Measurements from ENCODE around the gene CCBE1.

The CCBE1 gene

DNA sequence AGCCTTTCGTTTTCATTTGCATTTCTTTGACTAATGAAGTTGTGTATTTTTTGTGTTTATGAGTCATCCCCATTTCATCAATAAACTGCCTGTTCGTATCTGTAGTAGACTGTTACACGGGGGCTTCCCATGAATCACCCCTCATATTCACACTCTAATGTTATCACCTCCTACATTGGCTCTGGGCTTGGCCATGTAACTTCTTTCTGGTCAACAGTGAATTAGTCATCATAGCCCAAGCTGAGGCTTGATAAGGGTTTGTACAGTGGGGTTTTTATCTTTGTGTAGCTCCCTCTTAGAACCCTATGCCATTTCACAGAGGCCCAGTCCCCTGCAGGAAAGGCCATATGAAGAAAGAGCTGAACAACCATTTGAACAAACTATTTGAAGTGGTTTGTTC, 151.0 kb downstream of the CCBE1 start:
- peak; percentile 59 to 78 for DNase-seq (ENCODE audit: low read depth in 2 of 2)
- H3K4me3 ChIP-seq (replicated peaks in 1 of 2; ENCODE audit: low read depth in 2 of 2, low read length in 2 of 2): no peak overlapping the region
- TF ChIP-seq, protein P1, sequence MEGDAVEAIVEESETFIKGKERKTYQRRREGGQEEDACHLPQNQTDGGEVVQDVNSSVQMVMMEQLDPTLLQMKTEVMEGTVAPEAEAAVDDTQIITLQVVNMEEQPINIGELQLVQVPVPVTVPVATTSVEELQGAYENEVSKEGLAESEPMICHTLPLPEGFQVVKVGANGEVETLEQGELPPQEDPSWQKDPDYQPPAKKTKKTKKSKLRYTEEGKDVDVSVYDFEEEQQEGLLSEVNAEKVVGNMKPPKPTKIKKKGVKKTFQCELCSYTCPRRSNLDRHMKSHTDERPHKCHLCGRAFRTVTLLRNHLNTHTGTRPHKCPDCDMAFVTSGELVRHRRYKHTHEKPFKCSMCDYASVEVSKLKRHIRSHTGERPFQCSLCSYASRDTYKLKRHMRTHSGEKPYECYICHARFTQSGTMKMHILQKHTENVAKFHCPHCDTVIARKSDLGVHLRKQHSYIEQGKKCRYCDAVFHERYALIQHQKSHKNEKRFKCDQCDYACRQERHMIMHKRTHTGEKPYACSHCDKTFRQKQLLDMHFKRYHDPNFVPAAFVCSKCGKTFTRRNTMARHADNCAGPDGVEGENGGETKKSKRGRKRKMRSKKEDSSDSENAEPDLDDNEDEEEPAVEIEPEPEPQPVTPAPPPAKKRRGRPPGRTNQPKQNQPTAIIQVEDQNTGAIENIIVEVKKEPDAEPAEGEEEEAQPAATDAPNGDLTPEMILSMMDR (IDR thresholded peaks at IDR 0.05; ENCODE audit: low read depth, low read length): no peak

DNA sequence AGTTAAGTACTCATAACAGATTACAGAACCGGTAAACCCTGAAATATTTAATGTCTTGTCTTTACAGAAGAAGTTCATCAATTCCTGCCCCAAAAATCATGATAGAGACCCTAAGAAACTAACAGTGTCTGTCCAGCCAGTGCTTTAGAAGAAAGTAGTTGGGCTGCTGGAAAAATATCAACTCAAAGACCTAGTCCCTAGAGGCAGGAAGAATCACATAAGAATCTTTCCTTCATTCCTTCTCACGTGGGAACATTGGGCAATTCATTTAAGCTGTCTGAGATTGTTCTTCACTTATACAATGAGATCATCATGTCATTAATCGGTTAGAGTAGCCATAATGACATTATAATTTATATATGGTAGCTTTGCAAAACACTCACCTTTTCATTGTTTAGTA, 156.4 kb downstream of the CCBE1 start:
- DNase-seq (ENCODE audit: low read depth in 2 of 2): peak; percentile 68 to 80
- TF ChIP-seq, protein P1 (IDR thresholded peaks at IDR 0.05; ENCODE audit: low read depth, low read length): no peak
- H3K4me3 ChIP-seq (replicated peaks in 1 of 2; ENCODE audit: low read depth in 2 of 2, low read length in 2 of 2): no peak overlapping the region

DNA sequence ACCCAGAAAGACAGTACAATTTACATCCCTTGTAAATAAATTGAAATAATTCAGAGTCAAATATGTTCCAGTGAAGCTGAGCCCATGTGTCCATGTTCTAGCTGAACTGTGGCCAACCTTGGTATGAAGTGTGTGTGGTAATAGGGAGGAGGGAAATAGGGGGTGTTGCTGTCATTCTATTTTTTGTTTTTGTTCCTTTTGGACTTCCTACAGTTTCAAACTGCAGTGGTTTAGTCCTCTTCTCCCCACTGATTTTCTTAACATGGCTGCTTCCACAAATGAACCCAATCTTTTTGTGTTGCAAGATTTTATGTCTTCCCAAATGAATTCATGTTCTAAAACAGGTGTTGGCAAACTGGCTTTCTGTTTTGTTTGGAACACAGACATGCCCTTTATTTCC, 156.9 kb downstream of the CCBE1 start:
- H3K4me3 ChIP-seq (replicated peaks in 1 of 2; ENCODE audit: low read depth in 2 of 2, low read length in 2 of 2): no peak overlapping the region
- TF ChIP-seq, protein P1 (IDR thresholded peaks at IDR 0.05; ENCODE audit: low read depth, low read length): no peak
- peak; percentile 31 to 45 for DNase-seq (ENCODE audit: low read depth in 2 of 2)

DNA sequence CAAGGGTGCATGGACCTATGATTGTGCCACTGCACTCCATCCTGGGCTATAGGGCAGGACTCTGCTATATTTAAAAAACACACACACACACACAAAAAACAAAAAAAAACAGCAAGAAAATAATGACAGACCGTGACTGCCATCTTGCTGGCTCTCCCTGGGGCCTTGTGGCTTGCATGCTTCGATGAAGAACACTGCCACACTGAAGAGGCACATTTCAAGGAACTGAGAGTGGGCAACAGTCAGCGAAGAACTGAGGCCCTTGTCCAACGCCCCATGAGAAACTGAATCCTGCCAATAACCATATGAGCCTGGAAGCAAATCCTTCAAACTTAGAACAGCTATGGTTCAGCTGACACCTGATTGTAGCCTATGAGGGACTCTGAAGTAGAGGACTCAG, 158.1 kb downstream of the CCBE1 start:
- DNase-seq (ENCODE audit: low read depth in 2 of 2): no peak
- TF ChIP-seq, protein P1 (IDR thresholded peaks at IDR 0.05; ENCODE audit: low read depth, low read length): no peak

DNA sequence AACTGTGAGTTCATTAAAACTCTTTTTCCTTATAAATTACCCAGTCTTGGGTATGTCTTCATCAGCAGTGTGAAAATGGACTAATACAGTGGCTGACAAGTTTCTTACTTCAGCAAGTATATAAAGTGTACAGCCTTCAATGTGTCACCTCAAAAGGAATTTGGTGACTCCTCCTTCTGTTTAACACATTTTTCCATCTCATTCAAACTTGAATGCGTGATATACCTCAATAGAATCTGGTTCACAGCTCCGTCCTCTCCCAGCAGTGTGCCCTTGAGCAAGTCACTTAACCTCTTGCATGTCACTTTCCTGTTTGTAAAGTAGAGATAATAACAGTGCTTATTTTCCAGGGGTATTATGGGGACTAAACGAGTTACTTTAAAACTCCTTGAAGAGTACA, 159.6 kb downstream of the CCBE1 start:
- H3K4me3 ChIP-seq (replicated peaks in 1 of 2; ENCODE audit: low read depth in 2 of 2, low read length in 2 of 2): no peak overlapping the region
- peak in 1 of 2 donors; percentile 37 for DNase-seq (ENCODE audit: low read depth in 2 of 2)

More for the DNA sequence above, 158.1 kb downstream of the CCBE1 start:
- no peak overlapping the region for H3K4me3 ChIP-seq (replicated peaks in 1 of 2; ENCODE audit: low read depth in 2 of 2, low read length in 2 of 2)

DNA sequence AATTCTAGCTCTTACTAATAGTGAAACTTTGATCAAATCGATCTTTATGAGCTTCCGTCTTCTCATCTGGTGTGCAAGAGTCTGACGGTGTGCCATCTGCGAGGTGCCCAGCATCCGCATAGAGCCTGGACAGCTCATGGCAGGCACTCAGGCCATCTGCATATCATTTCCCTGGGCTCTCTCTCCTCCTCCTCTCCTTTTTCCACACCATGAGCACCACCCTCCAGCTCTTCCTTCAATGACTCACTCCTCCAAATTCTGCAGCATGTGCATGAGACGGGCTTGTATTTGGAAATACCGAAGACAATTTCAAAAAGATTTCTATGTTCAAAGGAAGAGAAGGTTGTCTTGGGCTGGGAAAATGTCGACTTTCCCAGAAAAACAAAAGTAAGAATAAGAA, 161.1 kb downstream of the CCBE1 start:
- no peak overlapping the region for H3K4me3 ChIP-seq (replicated peaks in 1 of 2; ENCODE audit: low read depth in 2 of 2, low read length in 2 of 2)
- TF ChIP-seq, protein P1 (IDR thresholded peaks at IDR 0.05; ENCODE audit: low read depth, low read length): no peak
- DNase-seq (ENCODE audit: low read depth in 2 of 2): peak in 1 of 2 donors; percentile 36

More for the DNA sequence above, 159.6 kb downstream of the CCBE1 start:
- TF ChIP-seq, protein P1 (IDR thresholded peaks at IDR 0.05; ENCODE audit: low read depth, low read length): no peak

DNA sequence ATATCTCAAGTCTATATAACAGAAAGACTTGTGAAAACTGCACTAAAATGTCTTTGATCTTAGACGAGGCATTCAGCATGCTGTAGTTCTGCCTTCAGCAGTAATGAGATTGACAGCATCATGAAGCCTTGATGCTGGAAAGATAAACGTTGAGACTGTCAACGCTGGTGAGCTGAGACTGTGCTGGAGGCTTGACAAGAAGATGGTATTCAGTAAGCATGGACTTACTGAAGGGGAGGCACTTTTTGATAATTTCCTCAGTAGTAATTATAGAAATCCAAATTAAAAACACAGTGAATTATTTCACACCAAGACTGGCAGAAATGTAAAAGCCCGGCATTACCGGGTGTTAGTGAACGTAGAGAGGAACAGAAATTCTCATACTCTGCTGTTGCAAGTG, 162.2 kb downstream of the CCBE1 start:
- DNase-seq (ENCODE audit: low read depth in 2 of 2): no peak
- TF ChIP-seq, protein P1 (IDR thresholded peaks at IDR 0.05; ENCODE audit: low read depth, low read length): no peak
- H3K4me3 ChIP-seq (replicated peaks in 1 of 2; ENCODE audit: low read depth in 2 of 2, low read length in 2 of 2): no peak overlapping the region

Measured in cardiac fibroblast (primary cell).